Measurements from ENCODE around the gene FAM89B.
A peak's percentile ranks its signal among the peaks of the same experiment; 100 is the strongest.
"Not testable (repeated sequence)": the region's sequence is repeated elsewhere in the genome, so short reads cannot be mapped to it uniquely, and the experiment has no call there.

FAM89B gene

GRCh38 chr11:65559951-65560537, 12.3 kb upstream of the FAM89B start:
- Histone ChIP-seq H3K36me3 (ENCODE audit: control insufficient read depth in 1 of 2, insufficient read depth in 2 of 2, low read length in 2 of 2) (no peaks in the 10 kb centered on the region), H3K9me3 (ENCODE audit: control insufficient read depth in 1 of 2, low read length in 2 of 2) (no peaks in the 10 kb centered on the region), H3K27ac (ENCODE audit: low read length) (peak overlapping the region; percentile 14), H3K4me1 (ENCODE audit: control insufficient read depth in 1 of 2, insufficient read depth in 2 of 2, low read length in 2 of 2) (peaks cover 14 to 55% of the 10 kb centered on the region in 2 donors), H3K27me3 (ENCODE audit: low read depth, low read length) (no peaks in the 10 kb centered on the region), H3K4me3 (ENCODE audit: low read depth in 1 of 2, low read length in 2 of 2) (no peak overlapping the region)

GRCh38 chr11:65560555-65561418, 11.6 kb upstream of the FAM89B start:
- Histone ChIP-seq H3K4me1 (ENCODE audit: control insufficient read depth in 1 of 2, insufficient read depth in 2 of 2, low read length in 2 of 2) (peaks cover 14 to 48% of the 10 kb centered on the region in 2 donors), H3K27ac (ENCODE audit: low read length) (peak overlapping the region; percentile 14), H3K36me3 (ENCODE audit: control insufficient read depth in 1 of 2, insufficient read depth in 2 of 2, low read length in 2 of 2) (no peaks in the 10 kb centered on the region), H3K9me3 (ENCODE audit: control insufficient read depth in 1 of 2, low read length in 2 of 2) (no peaks in the 10 kb centered on the region), H3K4me3 (ENCODE audit: low read depth in 1 of 2, low read length in 2 of 2) (no peak overlapping the region), H3K27me3 (ENCODE audit: low read depth, low read length) (no peaks in the 10 kb centered on the region)

- Histone ChIP-seq H3K4me3 (ENCODE audit: low read depth in 1 of 2, low read length in 2 of 2) (no peak overlapping the region), H3K4me1 (ENCODE audit: control insufficient read depth in 1 of 2, insufficient read depth in 2 of 2, low read length in 2 of 2) (peaks cover 14 to 35% of the 10 kb centered on the region in 2 donors), H3K36me3 (ENCODE audit: control insufficient read depth in 1 of 2, insufficient read depth in 2 of 2, low read length in 2 of 2) (no peaks in the 10 kb centered on the region), H3K27me3 (ENCODE audit: low read depth, low read length) (no peaks in the 10 kb centered on the region), H3K27ac (ENCODE audit: low read length) (no peak overlapping the region), H3K9me3 (ENCODE audit: control insufficient read depth in 1 of 2, low read length in 2 of 2) (no peaks in the 10 kb centered on the region)
Observed at GRCh38 chr11:65562020-65562419, 10.3 kb upstream of the FAM89B start.

- Histone ChIP-seq H3K4me3 (ENCODE audit: low read depth in 1 of 2, low read length in 2 of 2) (no peak overlapping the region), H3K9me3 (ENCODE audit: control insufficient read depth in 1 of 2, low read length in 2 of 2) (no peaks in the 10 kb centered on the region), H3K27me3 (ENCODE audit: low read depth, low read length) (no peaks in the 10 kb centered on the region), H3K4me1 (ENCODE audit: control insufficient read depth in 1 of 2, insufficient read depth in 2 of 2, low read length in 2 of 2) (peaks cover 14 to 33% of the 10 kb centered on the region in 2 donors), H3K27ac (ENCODE audit: low read length) (no peak overlapping the region), H3K36me3 (ENCODE audit: control insufficient read depth in 1 of 2, insufficient read depth in 2 of 2, low read length in 2 of 2) (no peaks in the 10 kb centered on the region)
Observed at GRCh38 chr11:65562788-65563187, 9.6 kb upstream of the FAM89B start.

GRCh38 chr11:65563601-65564000, 8.7 kb upstream of the FAM89B start:
- Histone ChIP-seq H3K36me3 (ENCODE audit: control insufficient read depth in 1 of 2, insufficient read depth in 2 of 2, low read length in 2 of 2) (no peaks in the 10 kb centered on the region), H3K27me3 (ENCODE audit: low read depth, low read length) (no peaks in the 10 kb centered on the region), H3K4me3 (ENCODE audit: low read depth in 1 of 2, low read length in 2 of 2) (no peak overlapping the region), H3K9me3 (ENCODE audit: control insufficient read depth in 1 of 2, low read length in 2 of 2) (no peaks in the 10 kb centered on the region), H3K4me1 (ENCODE audit: control insufficient read depth in 1 of 2, insufficient read depth in 2 of 2, low read length in 2 of 2) (peaks cover 15 to 40% of the 10 kb centered on the region in 2 donors), H3K27ac (ENCODE audit: low read length) (no peak overlapping the region)

GRCh38 chr11:65564879-65565559, 7.3 kb upstream of the FAM89B start:
- H3K9me3 ChIP-seq (ENCODE audit: control insufficient read depth in 1 of 2, low read length in 2 of 2); H3K4me3 ChIP-seq (ENCODE audit: low read depth in 1 of 2, low read length in 2 of 2); H3K36me3 ChIP-seq (ENCODE audit: control insufficient read depth in 1 of 2, insufficient read depth in 2 of 2, low read length in 2 of 2); H3K27ac ChIP-seq (ENCODE audit: low read length); H3K27me3 ChIP-seq (ENCODE audit: low read depth, low read length): not testable (repeated sequence)
- peaks cover 12 to 36% of the 10 kb centered on the region in 2 donors for H3K4me1 ChIP-seq (ENCODE audit: control insufficient read depth in 1 of 2, insufficient read depth in 2 of 2, low read length in 2 of 2)

GRCh38 chr11:65565624-65566453, 6.5 kb upstream of the FAM89B start:
- H3K27ac ChIP-seq (ENCODE audit: low read length): no peak overlapping the region
- H3K27me3 ChIP-seq (ENCODE audit: low read depth, low read length): no peaks in the 10 kb centered on the region
- H3K36me3 ChIP-seq (ENCODE audit: control insufficient read depth in 1 of 2, insufficient read depth in 2 of 2, low read length in 2 of 2): no peaks in the 10 kb centered on the region
- H3K4me1 ChIP-seq (ENCODE audit: control insufficient read depth in 1 of 2, insufficient read depth in 2 of 2, low read length in 2 of 2): peaks cover 6 to 30% of the 10 kb centered on the region in 2 donors
- no peaks in the 10 kb centered on the region for H3K9me3 ChIP-seq (ENCODE audit: control insufficient read depth in 1 of 2, low read length in 2 of 2)
- H3K4me3 ChIP-seq (ENCODE audit: low read depth in 1 of 2, low read length in 2 of 2): no peak overlapping the region

- Histone ChIP-seq H3K9me3 (ENCODE audit: control insufficient read depth in 1 of 2, low read length in 2 of 2) (no peaks in the 10 kb centered on the region), H3K4me3 (ENCODE audit: low read depth in 1 of 2, low read length in 2 of 2) (peak overlapping the region; percentile 78 to 95), H3K27ac (ENCODE audit: low read length) (peak overlapping the region; percentile 96), H3K4me1 (ENCODE audit: control insufficient read depth in 1 of 2, insufficient read depth in 2 of 2, low read length in 2 of 2) (peaks cover 16 to 48% of the 10 kb centered on the region in 2 donors), H3K36me3 (ENCODE audit: control insufficient read depth in 1 of 2, insufficient read depth in 2 of 2, low read length in 2 of 2) (no peaks in the 10 kb centered on the region), H3K27me3 (ENCODE audit: low read depth, low read length) (no peaks in the 10 kb centered on the region)
Observed at GRCh38 chr11:65569164-65569972, 3.0 kb upstream of the FAM89B start.

GRCh38 chr11:65569973-65570918, 2.1 kb upstream of the FAM89B start, which contains the start of gene ZNRD2:
TSS of gene ZNRD2 (plus strand) at chr11:65570477. CDS start at chr11:65570492, 15 bp downstream.
- peaks cover 18 to 55% of the 10 kb centered on the region in 2 donors for H3K4me1 ChIP-seq (ENCODE audit: control insufficient read depth in 1 of 2, insufficient read depth in 2 of 2, low read length in 2 of 2)
- no peaks in the 10 kb centered on the region for H3K36me3 ChIP-seq (ENCODE audit: control insufficient read depth in 1 of 2, insufficient read depth in 2 of 2, low read length in 2 of 2)
- H3K27ac ChIP-seq (ENCODE audit: low read length): peak within 1 kb of the TSS; percentile 96
- H3K27me3 ChIP-seq (ENCODE audit: low read depth, low read length): no peaks in the 10 kb centered on the region
- no peaks in the 10 kb centered on the region for H3K9me3 ChIP-seq (ENCODE audit: control insufficient read depth in 1 of 2, low read length in 2 of 2)
- H3K4me3 ChIP-seq (ENCODE audit: low read depth in 1 of 2, low read length in 2 of 2): peak within 1 kb of the TSS; percentile 78 to 95

All from muscle layer of duodenum (tissue), 2 donors.